ENCODE results near the gene PDZRN4.
"Not testable (repeated sequence)": the region's sequence is repeated elsewhere in the genome, so short reads cannot be mapped to it uniquely, and the experiment has no call there.

PDZRN4 gene

DNA sequence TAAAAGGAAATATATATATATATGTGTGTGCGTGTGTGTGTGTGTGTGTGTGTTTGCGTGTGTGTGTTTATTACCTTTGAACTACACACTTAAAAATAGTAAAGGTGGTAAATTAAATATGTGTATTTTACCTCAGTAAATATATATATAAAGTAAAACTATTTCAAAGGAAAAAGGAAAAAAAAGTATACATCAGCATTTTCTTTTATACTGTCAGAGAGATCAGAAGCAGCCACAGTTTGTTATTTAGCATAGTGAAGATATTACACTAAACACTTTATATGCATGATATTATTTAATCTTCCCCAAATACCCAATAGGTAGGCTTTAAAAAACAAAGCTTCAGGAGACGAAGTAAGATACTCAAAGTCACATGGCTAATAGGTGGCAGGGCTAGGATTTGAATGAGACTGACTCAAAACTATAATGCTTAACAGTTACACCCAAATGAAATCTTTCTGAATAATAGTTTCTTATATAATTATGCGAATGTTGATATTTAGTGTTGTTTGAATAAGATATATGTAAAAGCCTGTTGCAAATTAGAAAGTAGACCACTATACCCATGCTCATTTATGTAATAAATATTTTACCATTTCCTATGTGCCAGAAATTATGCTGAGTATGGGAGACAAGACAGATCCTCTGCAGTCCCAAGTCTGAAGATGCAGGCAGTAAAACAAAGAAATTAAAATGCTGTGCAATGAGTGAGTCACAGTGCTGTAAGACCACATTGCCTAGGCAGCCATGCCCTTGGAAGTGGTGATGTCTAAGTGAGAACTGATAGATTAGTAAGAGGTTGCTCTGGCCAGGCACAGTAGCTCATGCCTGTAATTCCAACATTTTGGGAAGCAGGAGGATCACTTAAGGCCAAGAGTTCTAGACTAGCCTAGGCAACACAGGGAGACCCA lies 66.1 kb downstream of the PDZRN4 start:
- TF ChIP-seq, protein P1, sequence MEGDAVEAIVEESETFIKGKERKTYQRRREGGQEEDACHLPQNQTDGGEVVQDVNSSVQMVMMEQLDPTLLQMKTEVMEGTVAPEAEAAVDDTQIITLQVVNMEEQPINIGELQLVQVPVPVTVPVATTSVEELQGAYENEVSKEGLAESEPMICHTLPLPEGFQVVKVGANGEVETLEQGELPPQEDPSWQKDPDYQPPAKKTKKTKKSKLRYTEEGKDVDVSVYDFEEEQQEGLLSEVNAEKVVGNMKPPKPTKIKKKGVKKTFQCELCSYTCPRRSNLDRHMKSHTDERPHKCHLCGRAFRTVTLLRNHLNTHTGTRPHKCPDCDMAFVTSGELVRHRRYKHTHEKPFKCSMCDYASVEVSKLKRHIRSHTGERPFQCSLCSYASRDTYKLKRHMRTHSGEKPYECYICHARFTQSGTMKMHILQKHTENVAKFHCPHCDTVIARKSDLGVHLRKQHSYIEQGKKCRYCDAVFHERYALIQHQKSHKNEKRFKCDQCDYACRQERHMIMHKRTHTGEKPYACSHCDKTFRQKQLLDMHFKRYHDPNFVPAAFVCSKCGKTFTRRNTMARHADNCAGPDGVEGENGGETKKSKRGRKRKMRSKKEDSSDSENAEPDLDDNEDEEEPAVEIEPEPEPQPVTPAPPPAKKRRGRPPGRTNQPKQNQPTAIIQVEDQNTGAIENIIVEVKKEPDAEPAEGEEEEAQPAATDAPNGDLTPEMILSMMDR (IDR thresholded peaks at IDR 0.05; ENCODE audit: low read depth, low read length, missing control alignments), result no peak
- no peak overlapping the region for H3K4me3 ChIP-seq (ENCODE audit: low read depth, low read length)
- DNase-seq (ENCODE audit: low read depth), result no peak

DNA sequence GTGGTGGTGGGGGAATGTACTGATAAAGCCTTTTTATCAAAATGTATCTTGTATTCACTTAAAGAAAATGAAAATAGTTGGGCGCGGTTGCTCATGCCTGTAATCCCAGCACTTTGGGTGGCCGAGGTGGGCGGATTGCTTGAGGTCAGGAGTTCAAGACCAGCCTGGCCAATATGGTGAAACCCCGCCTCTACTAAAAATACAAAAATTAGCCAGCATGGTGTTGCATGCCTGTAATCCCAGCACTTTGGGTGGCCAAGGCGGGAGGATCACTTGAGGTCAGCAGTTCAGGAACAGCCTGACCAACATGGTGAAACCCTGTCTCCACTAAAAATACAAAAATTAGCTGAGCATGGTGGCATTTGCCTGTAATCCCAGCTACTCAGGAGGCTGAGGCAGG lies 75.1 kb downstream of the PDZRN4 start:
- not testable (repeated sequence) for H3K4me3 ChIP-seq (ENCODE audit: low read depth, low read length); DNase-seq (ENCODE audit: low read depth)

DNA sequence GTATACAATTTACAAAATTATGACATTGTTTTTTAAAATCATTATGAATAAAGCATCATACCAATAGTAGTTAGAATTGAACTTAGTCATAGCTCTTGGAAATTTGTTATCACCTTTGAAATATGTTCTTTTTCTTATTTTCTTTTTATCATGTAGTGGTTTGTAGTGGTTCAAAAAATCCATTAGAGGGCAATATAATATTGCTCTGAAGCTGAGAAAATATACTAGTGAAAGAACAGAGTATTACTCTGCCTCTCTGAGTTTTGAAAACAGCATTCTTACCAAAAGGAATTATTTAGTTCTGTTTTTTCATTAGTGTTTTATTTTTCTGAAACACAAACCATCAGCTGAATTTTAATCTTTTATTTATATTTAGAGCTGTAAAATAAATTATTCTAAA lies 76.2 kb downstream of the PDZRN4 start:
- TF ChIP-seq, protein P1 (IDR thresholded peaks at IDR 0.05; ENCODE audit: low read depth, low read length, missing control alignments), result peak; percentile 20
- no peak for DNase-seq (ENCODE audit: low read depth)

DNA sequence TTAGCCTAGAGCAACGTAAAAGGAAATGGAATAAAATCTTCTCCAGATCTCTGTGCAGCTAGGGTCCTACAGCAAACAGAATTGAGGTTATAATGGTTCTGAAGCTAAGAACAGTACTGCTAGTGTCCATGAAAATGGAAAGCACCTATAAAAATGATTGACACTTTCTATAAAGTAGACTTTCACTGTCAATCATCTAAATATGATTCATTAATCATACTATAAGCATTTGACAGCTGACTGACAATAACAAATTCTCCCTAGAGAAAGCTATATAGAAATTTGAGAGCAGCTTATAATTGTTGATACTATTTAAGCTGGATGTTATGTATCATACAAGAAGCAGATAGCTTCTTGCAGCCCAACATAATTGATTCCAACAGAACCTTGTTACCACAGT lies 80.9 kb downstream of the PDZRN4 start:
- TF ChIP-seq, protein P1 (IDR thresholded peaks at IDR 0.05; ENCODE audit: low read depth, low read length, missing control alignments), result no peak
- DNase-seq (ENCODE audit: low read depth), result no peak
- H3K4me3 ChIP-seq (ENCODE audit: low read depth, low read length), result no peak overlapping the region

More for the DNA sequence above, 76.2 kb downstream of the PDZRN4 start:
- H3K4me3 ChIP-seq (ENCODE audit: low read depth, low read length), result no peak overlapping the region

DNA sequence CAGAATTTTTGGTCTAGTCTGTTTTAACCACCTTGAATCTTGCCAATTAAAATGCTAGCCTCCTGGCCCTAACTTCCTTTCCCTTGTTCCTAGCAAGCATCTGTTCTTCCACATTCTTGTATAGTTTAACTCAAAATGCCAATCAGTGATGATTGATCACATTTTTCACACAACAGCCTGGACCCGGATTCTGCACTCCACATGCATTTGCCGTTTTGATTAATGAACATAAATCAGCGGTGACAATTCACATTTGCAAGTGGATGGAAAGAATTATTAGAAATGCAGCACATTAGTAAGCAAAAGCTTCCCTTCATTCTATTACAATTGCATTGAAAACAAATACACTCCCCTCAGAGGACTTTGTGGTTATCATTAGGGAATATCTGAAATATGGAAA lies 83.4 kb downstream of the PDZRN4 start:
- TF ChIP-seq, protein P1 (IDR thresholded peaks at IDR 0.05; ENCODE audit: low read depth, low read length, missing control alignments), result no peak
- DNase-seq (ENCODE audit: low read depth), result no peak
- H3K4me3 ChIP-seq (ENCODE audit: low read depth, low read length), result no peak overlapping the region

DNA sequence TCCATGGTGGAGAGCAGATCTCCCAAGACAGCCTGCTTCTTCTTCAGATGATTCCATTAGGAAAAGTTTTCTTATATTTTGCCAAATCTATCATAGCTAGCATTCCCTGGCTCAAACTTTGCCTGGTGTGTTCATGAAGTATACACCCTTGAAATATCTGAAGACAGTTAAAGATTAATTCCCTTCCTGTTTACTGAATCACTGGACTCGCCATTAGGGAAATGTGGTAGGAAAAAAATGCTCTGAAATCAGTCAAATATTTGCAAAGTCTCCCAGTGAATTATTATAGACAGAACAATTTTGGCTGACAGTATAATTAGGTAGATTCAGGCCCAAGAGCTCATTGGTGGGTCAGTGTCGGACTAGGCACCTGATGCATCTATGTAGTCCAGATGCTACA lies 86.5 kb downstream of the PDZRN4 start:
- DNase-seq (ENCODE audit: low read depth), result no peak
- TF ChIP-seq, protein P1 (IDR thresholded peaks at IDR 0.05; ENCODE audit: low read depth, low read length, missing control alignments), result no peak

DNA sequence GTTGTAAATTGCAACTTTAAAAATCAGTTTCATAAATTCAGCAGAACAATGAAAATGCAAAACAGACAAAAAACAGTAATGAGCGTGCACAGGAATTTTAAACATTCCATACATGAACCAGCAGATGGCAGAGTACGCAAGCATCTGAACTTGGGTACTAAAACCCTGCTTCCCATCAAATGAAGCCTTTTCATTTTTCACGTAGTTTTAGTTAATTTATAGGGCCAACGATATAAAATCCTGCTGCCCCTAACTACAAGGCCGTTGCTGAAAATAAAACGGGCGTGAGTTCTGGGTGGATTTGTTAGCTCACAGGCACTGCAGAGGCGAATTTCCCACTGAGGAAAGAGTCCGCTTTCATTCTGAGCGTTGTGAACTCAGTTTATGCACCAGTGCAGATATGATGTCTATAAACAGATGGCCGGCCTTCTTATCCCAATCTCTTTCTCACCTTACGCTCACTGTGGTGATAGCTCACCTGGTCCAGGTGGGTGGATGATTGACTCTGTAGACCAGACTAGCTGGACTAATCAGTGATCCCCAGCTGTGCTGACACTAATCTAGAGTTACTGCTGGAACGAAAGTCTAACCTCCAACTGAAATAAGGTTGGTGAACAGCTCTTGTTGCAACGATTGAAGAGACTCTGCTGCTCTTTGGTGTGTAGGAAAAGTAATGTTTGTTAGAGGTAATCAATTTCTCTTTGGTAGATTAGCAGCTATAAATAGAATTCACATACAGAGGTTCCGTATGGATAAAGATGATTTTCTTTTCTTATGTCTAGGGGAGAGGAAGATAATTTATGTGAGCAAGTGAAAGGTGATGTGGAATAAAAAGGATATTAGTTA lies 89.2 kb downstream of the PDZRN4 start:
- no peak for DNase-seq (ENCODE audit: low read depth)
- no peak overlapping the region for H3K4me3 ChIP-seq (ENCODE audit: low read depth, low read length)
- TF ChIP-seq, protein P1 (IDR thresholded peaks at IDR 0.05; ENCODE audit: low read depth, low read length, missing control alignments), result peak; percentile 49

More for the DNA sequence above, 86.5 kb downstream of the PDZRN4 start:
- H3K4me3 ChIP-seq (ENCODE audit: low read depth, low read length), result no peak overlapping the region

Data from GM12864 (cell line).